GM23338 (cell line): ENCODE results near the gene FGF10. TPM values are rescaled to one million over a fixed set of nuclear protein-coding genes. Genes with fewer than 3 reads are reported as not detected.

Experiments
- ATAC-seq: fragments of 200-7000 bp; cut with Tn5 transposase; 3 replicates; pipeline ENCODE4 v1.9.1; 2020
- DNase-seq: peaks from one replicate; pipeline ENCODE4 v3.0.0-alpha.2; 2015; ENCODE audit warnings: low spot score
- H2AFZ ChIP-seq: fragments of 200-600 bp; sonication (generic); 2 replicates; pipeline ENCODE4 v1.8.0; 2016; ENCODE audit warnings: antibody characterized with exemption, mild to moderate bottlenecking, moderate library complexity
- H3F3A ChIP-seq: fragments of 200-600 bp; sonication (generic); replicated peaks from 2 replicates; pipeline ENCODE4 v1.8.0; 2017; ENCODE audit warnings: antibody characterized with exemption, mixed run types, low read depth
- H3K27ac ChIP-seq: fragments of 200-600 bp; sonication (generic); 2 replicates; pipeline ENCODE4 v1.6.1; 2016; ENCODE audit warnings: low read depth
- H3K27me3 ChIP-seq: fragments of 200-600 bp; sonication (generic); 2 replicates; pipeline ENCODE4 v1.8.0; 2016; ENCODE audit warnings: mild to moderate bottlenecking, mixed run types, moderate library complexity; ENCODE audit not compliant: insufficient read depth
- H3K36me3 ChIP-seq: fragments of 200-600 bp; sonication (generic); 2 replicates; pipeline ENCODE4 v1.8.0; 2016; ENCODE audit warnings: mild to moderate bottlenecking; ENCODE audit not compliant: insufficient read depth
- H3K4me1 ChIP-seq: fragments of 200-600 bp; sonication (generic); 2 replicates; pipeline ENCODE4 v1.8.0; 2016; ENCODE audit warnings: mild to moderate bottlenecking, moderate library complexity; ENCODE audit not compliant: insufficient read depth
- H3K4me2 ChIP-seq: fragments of 200-600 bp; sonication (generic); 2 replicates; pipeline ENCODE4 v1.7.1; 2017; ENCODE audit warnings: mixed run types
- H3K4me3 ChIP-seq: fragments of 200-600 bp; sonication (generic); 2 replicates; pipeline ENCODE4 v1.6.1; 2016; ENCODE audit warnings: mixed run types
- H3K79me2 ChIP-seq: fragments of 200-600 bp; sonication (generic); replicated peaks from 2 replicates; pipeline ENCODE4 v1.8.0; 2017; ENCODE audit warnings: mild to moderate bottlenecking; ENCODE audit not compliant: insufficient read depth
- H3K9me2 ChIP-seq: fragments of 200-600 bp; sonication (generic); 2 replicates; pipeline ENCODE4 v1.8.0; 2017; ENCODE audit not compliant: insufficient read depth
- H4K20me1 ChIP-seq: fragments of 200-600 bp; sonication (generic); replicated peaks from 2 replicates; pipeline ENCODE4 v1.8.0; 2017; ENCODE audit warnings: mild to moderate bottlenecking; ENCODE audit not compliant: insufficient read depth
- H3K27ac Mint-ChIP-seq: 2 replicates; pipeline ENCODE4 v1.8.0; 2020; ENCODE audit warnings: inconsistent platforms, mild to moderate bottlenecking, moderate library complexity, mixed read lengths
- H3K27me3 Mint-ChIP-seq: 3 replicates; pipeline ENCODE4 v1.8.0; 2022; ENCODE audit warnings: low read depth, mild to moderate bottlenecking, moderate library complexity, mixed read lengths, inconsistent platforms; ENCODE audit not compliant: insufficient read depth, poor library complexity
- H3K36me3 Mint-ChIP-seq: 3 replicates; pipeline ENCODE4 v1.8.0; 2021; ENCODE audit warnings: low read depth, mild to moderate bottlenecking, inconsistent platforms, moderate library complexity, mixed read lengths
- H3K4me1 Mint-ChIP-seq: 3 replicates; pipeline ENCODE4 v1.8.0; 2020; ENCODE audit warnings: mild to moderate bottlenecking, inconsistent platforms, mixed read lengths
- H3K4me3 Mint-ChIP-seq: 3 replicates; pipeline ENCODE4 v1.8.0; 2021; ENCODE audit warnings: moderate library complexity, mild to moderate bottlenecking, inconsistent platforms, mixed read lengths
- H3K9me3 Mint-ChIP-seq: 3 replicates; pipeline ENCODE4 v1.8.0; 2020; ENCODE audit warnings: moderate library complexity, mild to moderate bottlenecking, inconsistent platforms, mixed read lengths
- CREB1 ChIP-seq: fragments of 250-450 bp; sonication (Bioruptor Pico); IDR thresholded peaks from 2 replicates; pipeline ENCODE4 v1.5.0; 2020; ENCODE audit warnings: low read depth, mild to moderate bottlenecking, moderate library complexity
- EZH2 ChIP-seq: fragments of 200-600 bp; sonication (generic); IDR thresholded peaks from one replicate; pipeline ENCODE4 v1.8.0; 2017; ENCODE audit warnings: antibody characterized with exemption, mild to moderate bottlenecking, low read depth; ENCODE audit not compliant: unreplicated experiment
- EZH2phosphoT487 ChIP-seq: fragments of 200-600 bp; sonication (generic); IDR thresholded peaks from one replicate; pipeline ENCODE4 v1.8.1; 2018; ENCODE audit warnings: antibody characterized with exemption; ENCODE audit not compliant: unreplicated experiment
- JUNB ChIP-seq: IDR thresholded peaks from one replicate; pipeline ENCODE4 v1.6.1; 2016; ENCODE audit warnings: antibody characterized with exemption; ENCODE audit not compliant: unreplicated experiment
- NANOG ChIP-seq: IDR thresholded peaks from 2 replicates; pipeline ENCODE4 v1.6.1; 2016; ENCODE audit warnings: antibody characterized with exemption, borderline replicate concordance
- POLR2AphosphoS5 ChIP-seq: IDR thresholded peaks from 2 replicates; pipeline ENCODE4 v1.6.1; 2016; ENCODE audit warnings: antibody characterized with exemption, low read depth
- STAT1 ChIP-seq: IDR thresholded peaks from one replicate; pipeline ENCODE4 v1.6.1; 2016; ENCODE audit warnings: antibody characterized with exemption; ENCODE audit not compliant: unreplicated experiment
- ZNF114 ChIP-seq: fragments of 250-450 bp; sonication (Bioruptor Pico); IDR thresholded peaks from 2 replicates; pipeline ENCODE4 v1.5.0; 2020; ENCODE audit warnings: mild to moderate bottlenecking, moderate library complexity
- ZNF331 ChIP-seq: fragments of 250-450 bp; sonication (Bioruptor Pico); IDR thresholded peaks from 2 replicates; pipeline ENCODE4 v1.5.0; 2020; ENCODE audit warnings: low read depth, mild to moderate bottlenecking, moderate library complexity
- polyA plus RNA-seq: library from polyadenylated mRNA; unstranded; fragments of >200 nt; fragmentation: Nextera tagmentation; extraction: Ambion mirVana; gene quantifications from 2 replicates; pipeline ENCODE4 v1.2.1, GENCODE V29; 2016
- total RNA-seq: library from RNA; depleted of rRNA; stranded (reverse); fragments of >200 nt; shearing (Covaris generic); gene quantifications from 2 replicates; pipeline ENCODE4 v1.2.3, GENCODE V29; 2014
- TF ChIP-seq, protein P1 (sequence below), 2 experiments: fragments of 200-600 bp in 1 of 2; sonication (generic) in 1 of 2; conservative IDR thresholded peaks; 2 replicates each; pipeline versions ENCODE4 v1.5.1 to v1.6.1; 2016 to 2017; ENCODE audit warnings: antibody characterized with exemption in 2 of 2, low read depth in 2 of 2, mild to moderate bottlenecking in 2 of 2, moderate library complexity in 1 of 2
- TF ChIP-seq, protein P2 (sequence below): IDR thresholded peaks from 2 replicates; pipeline ENCODE4 v1.6.1; 2016; ENCODE audit warnings: antibody characterized with exemption
- TF ChIP-seq, protein P3 (sequence below): IDR thresholded peaks from one replicate; pipeline ENCODE4 v1.6.1; 2018; ENCODE audit warnings: antibody characterized with exemption; ENCODE audit not compliant: unreplicated experiment
- TF ChIP-seq, protein P4 (sequence below): fragments of 250-450 bp; sonication (Bioruptor Pico); IDR thresholded peaks from 2 replicates; pipeline ENCODE4 v1.5.0; 2020; ENCODE audit warnings: mild to moderate bottlenecking, moderate library complexity

FGF10 gene
- total and polyA plus RNA-seq, 2 experiments from 2014 or later: 0.24 to 0.50 TPM

DNA sequence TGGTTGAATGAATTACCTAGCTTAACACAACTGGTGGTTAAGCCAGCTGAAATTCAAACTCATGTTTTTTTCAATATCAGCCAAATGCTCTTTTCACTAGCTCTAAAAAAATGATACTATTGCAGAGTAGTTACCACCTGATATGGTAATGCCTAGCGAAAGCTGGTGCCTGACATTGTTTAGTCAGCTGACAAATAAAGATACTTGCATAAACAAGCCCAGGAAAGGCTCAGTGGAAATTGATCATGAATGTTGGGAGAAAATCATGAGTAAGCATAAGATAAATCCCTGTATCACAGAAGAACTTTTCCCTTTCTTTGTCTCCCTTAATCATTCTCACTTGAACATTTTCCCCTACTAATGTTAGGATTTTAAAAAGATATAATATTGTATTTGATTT, 54.6 kb downstream of the FGF10 start:
- H3F3A ChIP-seq: no peaks in the 10 kb centered on the region
- H3K27ac ChIP-seq: no peak overlapping the region
- H3K9me2 ChIP-seq: no peaks in the 10 kb centered on the region
- Mint-ChIP-seq H3K9me3 (no peaks in the 10 kb centered on the region), H3K4me1 (peaks cover 14% of the 10 kb centered on the region; the same call in 2 of the 3 replicates), H3K27me3 (peaks cover 2% of the 10 kb centered on the region), H3K4me3 (no peak overlapping the region), H3K27ac (no peak overlapping the region), H3K36me3 (no peaks in the 10 kb centered on the region)
- H4K20me1 ChIP-seq: no peaks in the 10 kb centered on the region
- H3K79me2 ChIP-seq: no peaks in the 10 kb centered on the region
- TF ChIP-seq STAT1 (no peak), EZH2 (no peak), CREB1 (CRISPR knock-in tag) (no peak), JUNB (no peak), NANOG (no peak), POLR2AphosphoS5 (no peak), ZNF331 (CRISPR knock-in tag) (no peak), EZH2phosphoT487 (no peak), ZNF114 (CRISPR knock-in tag) (no peak)
- TF ChIP-seq, protein P1, sequence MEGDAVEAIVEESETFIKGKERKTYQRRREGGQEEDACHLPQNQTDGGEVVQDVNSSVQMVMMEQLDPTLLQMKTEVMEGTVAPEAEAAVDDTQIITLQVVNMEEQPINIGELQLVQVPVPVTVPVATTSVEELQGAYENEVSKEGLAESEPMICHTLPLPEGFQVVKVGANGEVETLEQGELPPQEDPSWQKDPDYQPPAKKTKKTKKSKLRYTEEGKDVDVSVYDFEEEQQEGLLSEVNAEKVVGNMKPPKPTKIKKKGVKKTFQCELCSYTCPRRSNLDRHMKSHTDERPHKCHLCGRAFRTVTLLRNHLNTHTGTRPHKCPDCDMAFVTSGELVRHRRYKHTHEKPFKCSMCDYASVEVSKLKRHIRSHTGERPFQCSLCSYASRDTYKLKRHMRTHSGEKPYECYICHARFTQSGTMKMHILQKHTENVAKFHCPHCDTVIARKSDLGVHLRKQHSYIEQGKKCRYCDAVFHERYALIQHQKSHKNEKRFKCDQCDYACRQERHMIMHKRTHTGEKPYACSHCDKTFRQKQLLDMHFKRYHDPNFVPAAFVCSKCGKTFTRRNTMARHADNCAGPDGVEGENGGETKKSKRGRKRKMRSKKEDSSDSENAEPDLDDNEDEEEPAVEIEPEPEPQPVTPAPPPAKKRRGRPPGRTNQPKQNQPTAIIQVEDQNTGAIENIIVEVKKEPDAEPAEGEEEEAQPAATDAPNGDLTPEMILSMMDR (conservative IDR thresholded peaks at IDR 0.05; ENCODE audit: low read depth in 2 of 2): no peak
- TF ChIP-seq, protein P2, sequence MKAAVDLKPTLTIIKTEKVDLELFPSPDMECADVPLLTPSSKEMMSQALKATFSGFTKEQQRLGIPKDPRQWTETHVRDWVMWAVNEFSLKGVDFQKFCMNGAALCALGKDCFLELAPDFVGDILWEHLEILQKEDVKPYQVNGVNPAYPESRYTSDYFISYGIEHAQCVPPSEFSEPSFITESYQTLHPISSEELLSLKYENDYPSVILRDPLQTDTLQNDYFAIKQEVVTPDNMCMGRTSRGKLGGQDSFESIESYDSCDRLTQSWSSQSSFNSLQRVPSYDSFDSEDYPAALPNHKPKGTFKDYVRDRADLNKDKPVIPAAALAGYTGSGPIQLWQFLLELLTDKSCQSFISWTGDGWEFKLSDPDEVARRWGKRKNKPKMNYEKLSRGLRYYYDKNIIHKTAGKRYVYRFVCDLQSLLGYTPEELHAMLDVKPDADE: no peak
- TF ChIP-seq, protein P3, sequence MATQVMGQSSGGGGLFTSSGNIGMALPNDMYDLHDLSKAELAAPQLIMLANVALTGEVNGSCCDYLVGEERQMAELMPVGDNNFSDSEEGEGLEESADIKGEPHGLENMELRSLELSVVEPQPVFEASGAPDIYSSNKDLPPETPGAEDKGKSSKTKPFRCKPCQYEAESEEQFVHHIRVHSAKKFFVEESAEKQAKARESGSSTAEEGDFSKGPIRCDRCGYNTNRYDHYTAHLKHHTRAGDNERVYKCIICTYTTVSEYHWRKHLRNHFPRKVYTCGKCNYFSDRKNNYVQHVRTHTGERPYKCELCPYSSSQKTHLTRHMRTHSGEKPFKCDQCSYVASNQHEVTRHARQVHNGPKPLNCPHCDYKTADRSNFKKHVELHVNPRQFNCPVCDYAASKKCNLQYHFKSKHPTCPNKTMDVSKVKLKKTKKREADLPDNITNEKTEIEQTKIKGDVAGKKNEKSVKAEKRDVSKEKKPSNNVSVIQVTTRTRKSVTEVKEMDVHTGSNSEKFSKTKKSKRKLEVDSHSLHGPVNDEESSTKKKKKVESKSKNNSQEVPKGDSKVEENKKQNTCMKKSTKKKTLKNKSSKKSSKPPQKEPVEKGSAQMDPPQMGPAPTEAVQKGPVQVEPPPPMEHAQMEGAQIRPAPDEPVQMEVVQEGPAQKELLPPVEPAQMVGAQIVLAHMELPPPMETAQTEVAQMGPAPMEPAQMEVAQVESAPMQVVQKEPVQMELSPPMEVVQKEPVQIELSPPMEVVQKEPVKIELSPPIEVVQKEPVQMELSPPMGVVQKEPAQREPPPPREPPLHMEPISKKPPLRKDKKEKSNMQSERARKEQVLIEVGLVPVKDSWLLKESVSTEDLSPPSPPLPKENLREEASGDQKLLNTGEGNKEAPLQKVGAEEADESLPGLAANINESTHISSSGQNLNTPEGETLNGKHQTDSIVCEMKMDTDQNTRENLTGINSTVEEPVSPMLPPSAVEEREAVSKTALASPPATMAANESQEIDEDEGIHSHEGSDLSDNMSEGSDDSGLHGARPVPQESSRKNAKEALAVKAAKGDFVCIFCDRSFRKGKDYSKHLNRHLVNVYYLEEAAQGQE: no peak
- TF ChIP-seq, protein P4, sequence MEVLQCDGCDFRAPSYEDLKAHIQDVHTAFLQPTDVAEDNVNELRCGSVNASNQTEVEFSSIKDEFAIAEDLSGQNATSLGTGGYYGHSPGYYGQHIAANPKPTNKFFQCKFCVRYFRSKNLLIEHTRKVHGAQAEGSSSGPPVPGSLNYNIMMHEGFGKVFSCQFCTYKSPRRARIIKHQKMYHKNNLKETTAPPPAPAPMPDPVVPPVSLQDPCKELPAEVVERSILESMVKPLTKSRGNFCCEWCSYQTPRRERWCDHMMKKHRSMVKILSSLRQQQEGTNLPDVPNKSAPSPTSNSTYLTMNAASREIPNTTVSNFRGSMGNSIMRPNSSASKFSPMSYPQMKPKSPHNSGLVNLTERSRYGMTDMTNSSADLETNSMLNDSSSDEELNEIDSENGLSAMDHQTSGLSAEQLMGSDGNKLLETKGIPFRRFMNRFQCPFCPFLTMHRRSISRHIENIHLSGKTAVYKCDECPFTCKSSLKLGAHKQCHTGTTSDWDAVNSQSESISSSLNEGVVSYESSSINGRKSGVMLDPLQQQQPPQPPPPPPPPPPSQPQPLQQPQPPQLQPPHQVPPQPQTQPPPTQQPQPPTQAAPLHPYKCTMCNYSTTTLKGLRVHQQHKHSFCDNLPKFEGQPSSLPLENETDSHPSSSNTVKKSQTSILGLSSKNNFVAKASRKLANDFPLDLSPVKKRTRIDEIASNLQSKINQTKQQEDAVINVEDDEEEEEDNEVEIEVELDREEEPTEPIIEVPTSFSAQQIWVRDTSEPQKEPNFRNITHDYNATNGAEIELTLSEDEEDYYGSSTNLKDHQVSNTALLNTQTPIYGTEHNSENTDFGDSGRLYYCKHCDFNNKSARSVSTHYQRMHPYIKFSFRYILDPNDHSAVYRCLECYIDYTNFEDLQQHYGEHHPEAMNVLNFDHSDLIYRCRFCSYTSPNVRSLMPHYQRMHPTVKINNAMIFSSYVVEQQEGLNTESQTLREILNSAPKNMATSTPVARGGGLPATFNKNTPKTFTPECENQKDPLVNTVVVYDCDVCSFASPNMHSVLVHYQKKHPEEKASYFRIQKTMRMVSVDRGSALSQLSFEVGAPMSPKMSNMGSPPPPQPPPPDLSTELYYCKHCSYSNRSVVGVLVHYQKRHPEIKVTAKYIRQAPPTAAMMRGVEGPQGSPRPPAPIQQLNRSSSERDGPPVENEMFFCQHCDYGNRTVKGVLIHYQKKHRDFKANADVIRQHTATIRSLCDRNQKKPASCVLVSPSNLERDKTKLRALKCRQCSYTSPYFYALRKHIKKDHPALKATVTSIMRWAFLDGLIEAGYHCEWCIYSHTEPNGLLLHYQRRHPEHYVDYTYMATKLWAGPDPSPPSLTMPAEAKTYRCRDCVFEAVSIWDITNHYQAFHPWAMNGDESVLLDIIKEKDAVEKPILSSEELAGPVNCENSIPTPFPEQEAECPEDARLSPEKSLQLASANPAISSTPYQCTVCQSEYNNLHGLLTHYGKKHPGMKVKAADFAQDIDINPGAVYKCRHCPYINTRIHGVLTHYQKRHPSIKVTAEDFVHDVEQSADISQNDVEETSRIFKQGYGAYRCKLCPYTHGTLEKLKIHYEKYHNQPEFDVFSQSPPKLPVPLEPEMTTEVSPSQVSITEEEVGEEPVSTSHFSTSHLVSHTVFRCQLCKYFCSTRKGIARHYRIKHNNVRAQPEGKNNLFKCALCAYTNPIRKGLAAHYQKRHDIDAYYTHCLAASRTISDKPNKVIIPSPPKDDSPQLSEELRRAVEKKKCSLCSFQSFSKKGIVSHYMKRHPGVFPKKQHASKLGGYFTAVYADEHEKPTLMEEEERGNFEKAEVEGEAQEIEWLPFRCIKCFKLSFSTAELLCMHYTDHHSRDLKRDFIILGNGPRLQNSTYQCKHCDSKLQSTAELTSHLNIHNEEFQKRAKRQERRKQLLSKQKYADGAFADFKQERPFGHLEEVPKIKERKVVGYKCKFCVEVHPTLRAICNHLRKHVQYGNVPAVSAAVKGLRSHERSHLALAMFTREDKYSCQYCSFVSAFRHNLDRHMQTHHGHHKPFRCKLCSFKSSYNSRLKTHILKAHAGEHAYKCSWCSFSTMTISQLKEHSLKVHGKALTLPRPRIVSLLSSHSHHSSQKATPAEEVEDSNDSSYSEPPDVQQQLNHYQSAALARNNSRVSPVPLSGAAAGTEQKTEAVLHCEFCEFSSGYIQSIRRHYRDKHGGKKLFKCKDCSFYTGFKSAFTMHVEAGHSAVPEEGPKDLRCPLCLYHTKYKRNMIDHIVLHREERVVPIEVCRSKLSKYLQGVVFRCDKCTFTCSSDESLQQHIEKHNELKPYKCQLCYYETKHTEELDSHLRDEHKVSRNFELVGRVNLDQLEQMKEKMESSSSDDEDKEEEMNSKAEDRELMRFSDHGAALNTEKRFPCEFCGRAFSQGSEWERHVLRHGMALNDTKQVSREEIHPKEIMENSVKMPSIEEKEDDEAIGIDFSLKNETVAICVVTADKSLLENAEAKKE (CRISPR knock-in tag): no peak
- no peaks in the 10 kb centered on the region for H3K27me3 ChIP-seq
- H2AFZ ChIP-seq: no peak overlapping the region
- H3K4me2 ChIP-seq: no peak overlapping the region
- H3K4me1 ChIP-seq: no peaks in the 10 kb centered on the region
- no peaks in the 10 kb centered on the region for H3K36me3 ChIP-seq
- no peak overlapping the region for H3K4me3 ChIP-seq
- ATAC-seq (no peak), DNase-seq (no peak)
